G401.6 (cell line): ENCODE measurements around the gene DISC1.
"Not testable (repeated sequence)": the region's sequence is repeated elsewhere in the genome, so short reads cannot be mapped to it uniquely, and the experiment has no call there.

Source experiments
- FAIRE-seq: peaks from 2 replicates; lab custom pipeline; 2012; peaks lifted over from hg19 to GRCh38; lab: Jason Lieb, UNC

DISC1 gene

GRCh38 chr1:231636157-231636556, 9.6 kb downstream of the DISC1 start:
- FAIRE-seq: no peak

DNA sequence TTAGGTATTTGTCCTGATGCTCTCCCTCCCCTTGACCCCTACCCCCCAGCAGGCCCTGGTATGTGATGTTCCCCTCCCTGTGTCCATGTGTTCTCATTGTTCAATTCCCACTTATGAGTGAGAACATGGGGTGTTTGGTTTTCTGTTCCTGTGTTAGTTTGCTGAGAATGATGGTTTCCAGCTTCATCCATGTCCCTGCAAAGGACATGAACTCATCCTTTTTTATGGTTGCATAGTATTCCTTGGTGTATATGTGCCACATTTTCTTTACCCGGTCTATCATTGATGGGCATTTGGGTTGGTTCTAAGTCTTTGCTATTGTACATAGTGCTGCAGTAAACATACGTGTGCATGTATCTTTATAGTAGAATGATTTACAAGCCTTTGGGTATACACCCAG, 10.3 kb downstream of the DISC1 start:
- FAIRE-seq: not testable (repeated sequence)

GRCh38 chr1:231638647-231639046, 12.1 kb downstream of the DISC1 start:
- FAIRE-seq: no peak

GRCh38 chr1:231639819-231640218, 13.2 kb downstream of the DISC1 start:
- no peak for FAIRE-seq

- not testable (repeated sequence) for FAIRE-seq
These were observed 14.9 kb downstream of the DISC1 start for GRCh38 chr1:231641444-231641843.

DNA sequence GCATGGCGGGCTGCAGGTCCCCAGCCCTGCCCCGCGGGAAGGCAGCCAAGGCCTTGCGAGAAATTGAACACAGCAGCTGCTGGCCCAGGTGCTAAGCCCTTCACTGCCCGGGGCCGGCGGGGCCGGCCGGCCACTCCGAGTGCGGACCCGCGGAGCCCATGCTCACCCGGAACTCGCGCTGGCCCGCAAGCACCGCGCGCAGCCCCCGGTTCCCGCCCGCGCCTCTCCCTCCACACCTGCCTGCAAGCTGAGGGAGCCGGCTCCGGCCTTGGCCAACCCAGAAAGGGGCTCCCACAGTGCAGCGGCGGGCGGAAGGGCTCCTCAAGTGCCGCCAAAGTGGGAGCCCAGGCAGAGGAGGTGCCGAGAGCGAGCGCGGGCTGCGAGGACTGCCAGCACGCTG, 15.5 kb downstream of the DISC1 start:
- not testable (repeated sequence) for FAIRE-seq

- FAIRE-seq: no peak
These were observed 16.0 kb downstream of the DISC1 start for GRCh38 chr1:231642618-231643017.

- FAIRE-seq: no peak
These were observed 16.7 kb downstream of the DISC1 start for GRCh38 chr1:231643071-231643934.

DNA sequence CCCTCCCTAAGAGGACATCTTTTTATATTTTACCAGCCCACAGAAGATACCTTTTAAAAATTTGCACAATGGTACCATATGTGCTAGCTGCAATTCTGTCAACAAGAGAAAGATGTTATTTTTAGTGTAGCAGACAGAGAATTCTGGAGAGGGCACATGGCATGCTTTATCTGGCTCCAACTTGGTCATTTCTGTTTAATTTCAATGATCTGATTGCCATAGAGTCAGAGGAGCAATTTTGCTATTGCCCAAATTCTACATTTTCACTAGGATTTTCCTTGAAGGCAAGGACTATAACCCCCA, 17.3 kb downstream of the DISC1 start:
- no peak for FAIRE-seq

DNA sequence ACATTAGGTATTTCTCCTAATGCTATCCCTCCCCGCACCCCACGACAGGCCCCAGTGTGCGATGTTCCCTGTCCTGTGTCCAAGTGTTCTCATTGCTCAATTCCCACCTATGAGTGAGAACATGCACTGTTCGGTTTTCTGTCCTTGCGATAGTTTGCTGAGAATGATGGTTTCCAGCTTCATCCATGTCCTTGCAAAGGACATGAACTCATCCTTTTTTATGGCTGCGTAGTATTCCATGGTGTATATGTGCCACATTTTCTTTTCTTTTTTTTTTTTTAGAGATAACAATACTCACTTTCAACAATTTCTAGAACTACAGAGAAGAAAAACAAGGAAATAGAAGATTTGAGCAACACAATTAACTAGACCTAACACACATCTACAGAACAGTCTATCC, 19.0 kb downstream of the DISC1 start:
- FAIRE-seq: not testable (repeated sequence)

DNA sequence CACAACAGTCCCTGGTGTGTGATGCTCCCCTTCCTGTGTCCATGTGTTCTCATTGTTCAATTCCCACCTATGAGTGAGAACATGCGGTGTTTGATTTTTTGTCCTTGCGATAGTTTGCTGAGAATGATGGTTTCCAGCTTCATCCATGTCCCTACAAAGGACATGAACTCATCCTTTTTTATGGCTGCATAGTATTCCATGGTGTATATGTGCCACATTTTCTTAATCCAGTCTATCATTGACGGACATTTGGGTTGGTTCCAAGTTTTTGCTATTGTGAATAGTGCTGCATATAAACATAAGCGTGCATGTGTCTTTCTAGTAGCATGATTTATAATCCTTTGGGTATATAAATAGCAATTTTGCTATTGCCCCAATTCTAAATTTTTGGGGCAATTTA, 19.6 kb downstream of the DISC1 start:
- FAIRE-seq: not testable (repeated sequence)

DNA sequence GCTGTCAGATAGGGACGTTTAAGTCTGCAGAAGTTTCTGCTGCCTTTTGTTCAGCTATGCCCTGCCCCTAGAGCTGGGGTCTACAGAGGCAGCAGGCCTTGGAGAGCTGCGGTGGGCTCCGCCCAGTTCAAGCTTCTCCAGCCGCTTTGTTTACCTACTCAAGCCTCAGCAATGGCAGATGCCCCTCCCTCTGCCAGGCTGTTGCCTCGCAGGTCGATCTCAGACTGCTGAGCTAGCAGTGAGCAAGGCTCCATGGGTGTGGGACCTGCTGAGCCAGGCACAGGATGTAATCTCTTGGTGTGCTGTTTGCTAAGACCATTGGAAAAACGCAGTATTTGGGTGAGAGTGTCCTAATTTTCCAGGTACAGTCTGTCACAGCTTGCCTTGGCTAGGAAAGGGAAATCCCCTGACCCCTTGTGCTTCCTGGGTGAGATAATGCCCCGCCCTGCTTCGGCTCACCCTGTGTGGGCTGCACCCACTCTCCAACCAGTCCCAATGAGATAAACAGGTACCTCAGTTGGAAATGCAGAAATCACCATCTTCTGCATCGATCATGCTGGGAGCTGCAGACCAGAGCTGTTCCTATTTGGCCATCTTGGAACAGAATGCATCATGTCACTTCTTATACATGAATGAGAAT, 25.2 kb downstream of the DISC1 start:
- not testable (repeated sequence) for FAIRE-seq

GRCh38 chr1:231653632-231654031, 27.0 kb downstream of the DISC1 start:
- no peak for FAIRE-seq

GRCh38 chr1:231656741-231657140, 30.2 kb downstream of the DISC1 start:
- FAIRE-seq: no peak

DNA sequence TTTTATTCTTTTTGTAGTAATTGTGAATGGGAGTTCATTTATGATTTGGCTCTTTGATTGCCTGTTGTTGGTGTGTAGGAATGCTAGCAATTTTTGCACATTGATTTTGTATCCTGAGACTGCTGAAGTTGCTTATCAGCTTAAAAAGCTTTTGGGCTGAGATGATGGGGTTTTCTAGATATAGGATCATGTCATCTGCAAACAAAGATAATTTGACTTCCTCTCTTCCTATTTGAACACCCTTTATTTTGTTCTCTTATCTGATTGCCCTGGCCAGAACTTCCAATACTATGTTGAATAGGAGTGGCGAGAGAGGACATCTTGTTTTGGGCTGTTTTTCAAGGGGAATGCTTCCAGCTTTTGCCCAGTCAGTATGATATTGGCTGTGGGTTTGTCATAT, 31.6 kb downstream of the DISC1 start:
- FAIRE-seq: not testable (repeated sequence)

- FAIRE-seq: no peak
These were observed 33.6 kb downstream of the DISC1 start for GRCh38 chr1:231660198-231660597.

- no peak for FAIRE-seq
These were observed 36.7 kb downstream of the DISC1 start for GRCh38 chr1:231663211-231663792.

DNA sequence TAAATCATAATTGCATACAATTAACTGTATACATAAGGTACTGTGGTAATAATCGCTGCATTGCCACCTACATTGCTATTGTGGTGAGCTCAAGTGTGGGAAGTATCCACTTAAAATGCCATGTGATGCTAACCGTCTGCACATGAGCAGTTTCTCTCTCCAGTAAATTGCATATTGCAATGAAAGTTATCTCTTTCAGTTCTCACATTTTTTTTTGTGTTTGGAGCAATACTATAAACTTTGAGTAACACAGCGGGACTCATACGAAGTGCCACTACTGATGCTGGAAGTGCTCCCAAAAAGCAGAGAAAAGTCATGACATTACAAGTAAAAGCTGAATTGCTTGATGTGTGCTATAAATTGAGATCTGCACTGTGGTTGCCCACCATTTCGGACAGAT, 38.5 kb downstream of the DISC1 start:
- FAIRE-seq: no peak

GRCh38 chr1:231665726-231666125, 39.1 kb downstream of the DISC1 start:
- no peak for FAIRE-seq

- no peak for FAIRE-seq
These were observed 39.8 kb downstream of the DISC1 start for GRCh38 chr1:231666220-231666936.

- no peak for FAIRE-seq
These were observed 40.5 kb downstream of the DISC1 start for GRCh38 chr1:231666937-231667608.

- no peak for FAIRE-seq
These were observed 41.4 kb downstream of the DISC1 start for GRCh38 chr1:231667896-231668506.
